ENCODE measurements around the gene ATXN10.
"Not testable (repeated sequence)": the region's sequence is repeated elsewhere in the genome, so short reads cannot be mapped to it uniquely, and the experiment has no call there.

Gene ATXN10

GRCh38 chr22:45644714-45645113 is 26.9 kb upstream of the ATXN10 start:
- no peak for DNase-seq (ENCODE audit: low read depth in 2 of 2)

GRCh38 chr22:45645150-45645525 is 26.5 kb upstream of the ATXN10 start:
- no peak for DNase-seq (ENCODE audit: low read depth in 2 of 2)

GRCh38 chr22:45645526-45646414 is 25.9 kb upstream of the ATXN10 start:
- DNase-seq (ENCODE audit: low read depth in 2 of 2), result peak; percentile 70 to 82

DNA sequence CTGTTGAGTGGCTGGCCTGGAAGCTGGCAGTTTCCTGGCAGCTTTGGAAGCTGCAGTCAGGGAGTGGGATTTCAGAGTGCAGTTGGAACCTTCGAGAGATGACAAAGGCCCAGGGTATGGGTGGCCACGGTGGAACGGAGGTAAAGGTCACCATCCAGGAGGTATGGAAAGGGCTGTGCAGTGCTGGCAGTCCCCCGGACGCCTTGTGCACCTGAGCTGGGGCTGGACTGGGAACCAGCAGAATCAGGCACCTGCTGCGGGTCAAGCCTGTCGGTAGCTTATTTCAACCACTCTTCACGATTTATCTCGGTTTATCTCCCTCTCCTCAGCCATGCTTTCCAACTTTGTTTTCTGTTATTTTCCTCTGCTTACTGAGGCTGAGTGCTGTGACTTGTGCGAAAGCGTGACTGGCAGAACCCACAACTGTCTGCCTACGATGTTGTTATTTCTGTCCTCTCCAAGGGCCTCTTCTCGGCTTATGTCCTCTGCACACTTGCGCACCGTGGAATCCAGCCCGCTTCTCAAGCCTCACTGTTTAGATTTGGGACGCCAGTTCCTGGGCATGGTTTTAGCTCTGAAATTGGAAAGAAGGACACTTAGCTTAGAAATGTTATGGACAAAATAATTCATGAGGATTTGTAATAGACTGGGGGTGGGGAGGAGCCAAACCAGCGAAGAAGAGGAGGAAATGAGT is 24.0 kb upstream of the ATXN10 start:
- no peak for DNase-seq (ENCODE audit: low read depth in 2 of 2)

- no peak for DNase-seq (ENCODE audit: low read depth in 2 of 2)
Observed at GRCh38 chr22:45648301-45649117, 23.1 kb upstream of the ATXN10 start.

- no peak for DNase-seq (ENCODE audit: low read depth in 2 of 2)
Observed at GRCh38 chr22:45649809-45650208, 21.8 kb upstream of the ATXN10 start.

DNA sequence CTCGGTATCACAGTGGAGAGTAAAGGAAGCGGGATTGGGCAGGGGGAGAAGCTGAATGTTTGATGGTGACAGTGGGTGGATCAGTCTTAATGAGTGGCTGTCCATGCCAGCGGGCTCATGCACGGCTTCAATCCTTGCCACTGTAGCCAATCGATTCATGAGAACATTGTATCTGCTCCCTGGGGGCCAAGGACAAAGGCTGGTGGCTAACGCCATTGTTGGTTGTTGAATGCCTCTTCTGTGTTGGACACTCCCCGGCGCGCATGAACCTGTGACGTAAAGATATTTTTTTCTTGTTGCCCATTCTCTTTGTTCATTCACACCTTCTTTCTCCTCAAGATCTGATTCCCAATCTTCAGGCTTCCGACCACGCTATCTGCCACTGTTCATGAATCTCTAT is 20.9 kb upstream of the ATXN10 start:
- DNase-seq (ENCODE audit: low read depth in 2 of 2), result no peak

GRCh38 chr22:45651931-45652528 is 19.6 kb upstream of the ATXN10 start:
- no peak for DNase-seq (ENCODE audit: low read depth in 2 of 2)

DNA sequence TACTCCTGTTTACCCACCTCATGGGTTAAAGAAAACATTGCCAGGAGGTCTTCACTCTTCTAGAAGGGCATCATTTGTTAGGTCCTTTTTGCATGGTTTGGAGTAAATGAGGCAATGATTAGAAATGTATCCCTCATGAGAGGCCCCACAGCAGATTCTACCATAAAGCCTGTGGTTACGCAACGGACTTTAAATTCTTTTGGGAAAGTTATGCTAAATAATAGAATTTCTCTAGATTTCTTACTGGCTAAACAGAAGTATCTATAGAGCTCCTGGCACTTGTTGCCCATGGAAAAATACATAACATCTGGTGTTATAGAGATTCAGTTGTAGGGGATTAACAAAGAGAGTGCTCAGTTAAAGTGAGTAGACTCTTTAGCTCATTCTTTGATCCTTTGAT is 15.1 kb upstream of the ATXN10 start:
- DNase-seq (ENCODE audit: low read depth in 2 of 2), result no peak

GRCh38 chr22:45657701-45658100 is 13.9 kb upstream of the ATXN10 start:
- no peak for DNase-seq (ENCODE audit: low read depth in 2 of 2)

- no peak for DNase-seq (ENCODE audit: low read depth in 2 of 2)
Observed at GRCh38 chr22:45664136-45664646, 7.4 kb upstream of the ATXN10 start.

GRCh38 chr22:45667486-45667885 is 4.1 kb upstream of the ATXN10 start:
- no peak for DNase-seq (ENCODE audit: low read depth in 2 of 2)

DNA sequence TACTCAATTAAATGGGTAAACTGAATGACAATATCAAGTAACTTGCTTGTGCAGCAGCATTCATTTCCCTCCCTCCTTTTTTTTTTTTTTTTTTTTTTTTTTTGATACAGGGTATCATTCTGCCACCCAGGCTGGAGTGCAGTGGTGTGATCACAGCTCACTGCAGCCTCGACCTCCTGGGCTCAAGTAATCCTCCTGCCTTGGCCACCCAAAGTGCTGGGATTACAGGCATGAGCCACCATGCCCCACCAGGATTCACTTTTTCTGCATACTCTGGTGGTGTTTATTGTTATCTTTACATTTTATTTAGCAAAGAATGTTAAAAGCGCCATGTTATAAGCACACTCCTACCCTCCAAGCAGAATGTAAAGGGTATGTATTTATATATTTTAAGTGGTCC is 1.3 kb upstream of the ATXN10 start:
- not testable (repeated sequence) for DNase-seq (ENCODE audit: low read depth in 2 of 2)

DNA sequence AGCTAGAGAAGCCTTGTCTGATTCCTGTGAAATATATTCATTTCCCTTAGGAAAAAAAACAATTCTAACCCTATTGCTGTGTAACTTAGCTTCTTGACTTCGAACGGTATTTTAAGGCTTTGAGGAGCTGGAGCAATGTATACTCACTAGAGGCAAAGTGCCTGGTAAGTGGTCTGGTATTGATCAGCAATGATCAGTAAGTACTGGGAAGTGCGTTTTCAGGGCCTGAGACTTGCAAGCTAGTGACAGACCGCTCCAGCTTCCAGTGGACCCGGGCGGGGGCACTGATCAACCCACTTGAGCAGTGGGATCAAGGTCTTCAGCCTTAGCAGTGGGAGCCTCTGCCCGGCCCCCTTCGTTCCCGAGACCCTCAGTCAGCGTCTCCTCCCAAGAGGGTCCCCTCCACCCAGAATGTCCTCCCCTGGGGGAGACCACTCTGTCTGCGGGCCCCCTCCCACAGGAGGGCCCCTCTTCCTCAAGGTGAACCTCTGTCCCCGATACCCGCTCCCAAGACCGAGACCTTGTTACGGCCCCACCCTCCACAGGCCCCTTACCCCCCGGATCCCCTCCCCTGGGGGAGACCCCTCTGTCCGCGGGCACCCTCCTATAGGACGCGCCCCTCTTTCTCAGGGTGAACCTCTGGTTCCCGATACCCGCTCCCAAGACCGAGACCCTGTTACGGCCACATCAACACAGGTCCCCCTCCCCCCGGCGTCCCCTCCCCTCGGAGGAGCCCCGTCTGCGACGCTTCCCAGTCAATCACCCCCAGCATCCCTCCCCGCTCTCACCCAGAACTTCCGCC is 452 bp upstream of the ATXN10 start:
- peak in 1 of 2 donors; percentile 1 for DNase-seq (ENCODE audit: low read depth in 2 of 2)

DNA sequence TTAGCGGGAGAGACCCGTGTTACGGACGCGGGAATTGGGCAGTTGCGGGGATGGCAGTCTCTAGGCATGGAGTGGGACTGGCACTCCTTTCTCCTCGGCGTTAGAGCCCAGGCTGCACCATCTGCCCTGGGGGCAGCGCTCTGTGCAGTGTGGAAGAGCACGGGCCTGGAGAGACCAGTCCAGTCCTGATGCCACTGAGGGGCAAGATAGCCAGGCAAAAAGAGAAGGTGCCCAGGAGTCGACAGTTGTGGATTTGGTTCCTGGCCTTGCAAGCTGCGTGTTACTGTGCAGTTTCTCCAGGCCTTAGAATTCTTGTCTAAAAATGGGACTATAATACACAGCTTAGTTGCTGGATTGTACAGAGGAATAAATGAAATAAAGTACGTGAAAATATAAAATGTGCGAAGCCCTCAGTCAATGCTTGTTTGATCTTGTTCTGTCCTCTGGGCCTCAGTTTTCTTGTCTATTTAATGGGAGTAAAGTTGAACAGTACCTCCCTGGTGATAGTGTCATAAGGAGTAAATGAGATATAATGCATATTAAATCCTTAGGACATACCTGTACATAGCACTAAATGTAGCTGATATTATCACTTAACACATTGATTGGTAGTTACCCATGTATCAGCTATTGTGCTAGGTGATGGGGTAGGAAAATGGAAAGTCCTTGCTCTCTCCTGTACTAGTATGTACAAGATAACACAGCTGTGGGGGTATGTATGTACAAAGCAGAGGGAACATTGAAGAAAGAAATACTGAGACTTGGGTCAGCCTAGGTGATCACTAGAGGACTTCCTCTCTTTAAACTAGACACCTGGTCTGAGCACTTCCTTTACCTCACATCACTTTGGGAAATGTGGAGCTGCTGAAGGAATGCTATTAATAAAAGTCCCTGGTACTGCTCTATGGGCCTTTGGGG is 1.2 kb downstream of the ATXN10 start:
- no peak for DNase-seq (ENCODE audit: low read depth in 2 of 2)

DNA sequence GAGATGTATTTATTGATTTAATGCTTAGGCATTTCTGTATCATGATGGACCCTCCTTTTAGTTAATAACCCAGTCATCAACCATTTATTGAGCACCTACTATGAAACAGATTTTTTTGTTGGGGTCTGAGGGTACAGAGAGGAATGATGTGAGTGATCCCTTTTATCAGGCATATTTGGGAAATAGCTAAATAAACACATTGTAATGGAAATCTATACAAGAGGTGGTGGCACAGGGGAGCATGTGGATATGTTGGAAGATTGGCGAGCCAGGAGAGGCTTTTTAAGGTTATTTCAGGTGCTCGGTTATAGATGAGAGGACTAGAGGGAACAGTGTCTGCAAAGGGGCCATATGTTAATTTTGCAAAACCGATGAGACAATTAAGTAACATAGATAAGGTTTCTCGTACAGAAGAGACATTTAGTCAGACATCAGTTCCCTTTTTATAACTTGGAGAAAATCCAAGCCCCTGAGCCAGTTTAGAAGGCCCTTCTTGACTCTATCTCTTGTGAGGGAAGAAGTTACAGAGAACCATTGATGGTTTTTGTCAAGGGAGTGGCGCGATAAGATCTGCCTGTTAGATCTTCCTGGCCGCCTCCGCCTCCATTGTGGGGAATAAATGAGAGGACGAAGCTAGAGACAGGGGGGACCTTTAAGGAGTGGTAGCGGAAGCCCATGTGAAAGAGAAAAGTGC is 2.0 kb downstream of the ATXN10 start:
- no peak for DNase-seq (ENCODE audit: low read depth in 2 of 2)

GRCh38 chr22:45676024-45676423 is 4.4 kb downstream of the ATXN10 start:
- no peak for DNase-seq (ENCODE audit: low read depth in 2 of 2)

DNA sequence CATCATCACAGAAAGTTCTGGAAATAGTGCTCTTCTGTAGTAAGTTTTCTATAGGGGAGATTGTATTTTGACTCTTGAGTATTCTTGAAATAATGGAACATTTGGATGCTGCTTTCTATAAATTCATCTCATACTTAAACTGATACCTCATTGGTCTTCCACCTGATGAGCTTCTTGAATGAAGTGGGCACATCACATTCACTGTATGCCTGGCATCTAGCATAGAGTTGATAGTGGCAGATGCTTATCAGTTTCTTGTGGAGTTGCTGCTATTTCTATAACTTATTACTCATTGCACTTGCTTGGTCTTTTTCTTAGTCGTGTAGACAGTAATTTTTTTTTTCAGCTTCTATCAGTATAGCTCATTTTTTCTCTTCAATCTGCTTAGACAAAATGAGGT is 5.4 kb downstream of the ATXN10 start:
- no peak for DNase-seq (ENCODE audit: low read depth in 2 of 2)
